HCT116 (cell line): ENCODE measurements around the gene LDLRAD4. TPM values are rescaled to one million over a fixed set of nuclear protein-coding genes. Genes with fewer than 3 reads are reported as not detected.

Experiments used
- ATAC-seq: fragments of 200-7000 bp; cut with Tn5 transposase; 2 replicates; pipeline ENCODE4 v1.9.1; 2020; ENCODE audit warnings: mild to moderate bottlenecking, moderate library complexity
- BruUV-seq: library from RNA; stranded (reverse); fragments of 400-500 nt; replicated peaks from 2 replicates; lab custom pipeline; 2021; lab: Mats Ljungman, UMichigan
- CTCF ChIA-PET: fragments of 300-600 bp; sonication (Branson Sonifier 250); formaldehyde crosslinking; loops from one replicate; lab custom pipeline; 2021; ENCODE audit warnings: antibody characterized with exemption; lab: Charles Lee
- POLR2A ChIA-PET: fragments of 300-600, 350-600 bp; sonication (Branson Sonifier 250); formaldehyde crosslinking; loops from one replicate; lab custom pipeline; 2021; ENCODE audit warnings: antibody characterized with exemption; lab: Charles Lee
- RAD21 ChIA-PET, 2 experiments: fragments of 300-600 bp; sonication (Branson Sonifier 250); formaldehyde crosslinking; loops; one replicate each; lab custom pipeline; 2023; ENCODE audit warnings: low total read pairs in 2 of 2; ENCODE audit not compliant: uncharacterized antibody in 2 of 2, unreplicated experiment in 2 of 2, low non-redundant PET in 1 of 2; lab: Charles Lee
- DNase-seq: peaks from one replicate; pipeline ENCODE4 v3.0.0-alpha.2; 2010; ENCODE audit warnings: low read depth, low spot score
- H2AFZ ChIP-seq: fragments of 200-600 bp; shearing (Covaris generic), sonication (generic); 2 replicates; pipeline ENCODE4 v1.6.1; 2017; ENCODE audit warnings: low read depth, mixed run types, mixed read lengths, antibody characterized with exemption, low read length; ENCODE audit not compliant: poor library complexity, severe bottlenecking
- H3K27ac ChIP-seq: 2 replicates; pipeline ENCODE4 v1.5.1; 2012; ENCODE audit warnings: low read depth, low read length
- H3K27me3 ChIP-seq: fragments of 200-600 bp; sonication (generic); 2 replicates; pipeline ENCODE4 v1.6.1; 2016; ENCODE audit warnings: mixed run types, low read length, mixed read lengths; ENCODE audit not compliant: insufficient read depth
- H3K36me3 ChIP-seq, 2 experiments: fragments of 200-500 bp in 1 of 2; fragments of 200-600 bp in 1 of 2; sonication (Bioruptor generic) in 1 of 2; sonication (generic) in 1 of 2; 2 replicates each; pipeline versions ENCODE4 v1.5.1 to v1.6.1; 2014 to 2016; ENCODE audit warnings: low read length in 2 of 2, inconsistent platforms in 1 of 2, mixed read lengths in 1 of 2, mixed run types in 1 of 2; ENCODE audit not compliant: insufficient read depth in 2 of 2, control insufficient read depth in 1 of 2
- H3K4me1 ChIP-seq, 2 experiments: fragments of 200-600 bp in 1 of 2; sonication (generic) in 1 of 2; 2 replicates each; pipeline versions ENCODE4 v1.5.1 to v1.6.1; 2012 to 2017; ENCODE audit warnings: low read length in 2 of 2, inconsistent platforms in 1 of 2, mild to moderate bottlenecking in 1 of 2, mixed read lengths in 1 of 2, mixed run types in 1 of 2, moderate library complexity in 1 of 2; ENCODE audit not compliant: insufficient read depth in 2 of 2, control insufficient read depth in 1 of 2
- H3K4me2 ChIP-seq: fragments of 200-600 bp; sonication (generic); 2 replicates; pipeline ENCODE4 v1.6.1; 2017; ENCODE audit warnings: mixed run types, low read length, mixed read lengths
- H3K4me3 ChIP-seq, 2 experiments: fragments of 200-600 bp in 1 of 2; sonication (generic) in 1 of 2; replicated peaks in 1 of 2; 2 replicates each; pipeline ENCODE4 v1.5.1; 2011 to 2016; ENCODE audit warnings: low read length in 2 of 2, control low read depth in 1 of 2, low read depth in 1 of 2, mild to moderate bottlenecking in 1 of 2, mixed read lengths in 1 of 2, mixed run types in 1 of 2
- H3K79me2 ChIP-seq: fragments of 200-600 bp; sonication (generic); 2 replicates; pipeline ENCODE4 v1.6.1; 2017; ENCODE audit warnings: mild to moderate bottlenecking, mixed run types, low read length, moderate library complexity, mixed read lengths; ENCODE audit not compliant: insufficient read depth
- H3K9ac ChIP-seq: fragments of 200-600 bp; sonication (generic); 2 replicates; pipeline ENCODE4 v1.6.1; 2016; ENCODE audit warnings: low read length, mixed read lengths
- H3K9me2 ChIP-seq: fragments of 200-600 bp; sonication (generic), shearing (Covaris generic); 2 replicates; pipeline ENCODE4 v1.6.1; 2017; ENCODE audit warnings: mixed run types, mild to moderate bottlenecking, moderate library complexity; ENCODE audit not compliant: insufficient read depth
- H3K9me3 ChIP-seq, 2 experiments: fragments of 200-500 bp in 1 of 2; fragments of 200-600 bp in 1 of 2; sonication (Bioruptor generic) in 1 of 2; sonication (generic) in 1 of 2; 2 replicates each; pipeline ENCODE4 v1.6.1; 2014 to 2017; ENCODE audit warnings: low read length in 2 of 2, mixed read lengths in 2 of 2, inconsistent platforms in 1 of 2, low read depth in 1 of 2, mild to moderate bottlenecking in 1 of 2, mixed run types in 1 of 2, moderate library complexity in 1 of 2; ENCODE audit not compliant: control insufficient read depth in 1 of 2, insufficient read depth in 1 of 2
- H4K20me1 ChIP-seq: fragments of 200-600 bp; sonication (generic), shearing (Covaris generic); 2 replicates; pipeline ENCODE4 v1.6.1; 2017; ENCODE audit warnings: mixed run types, mild to moderate bottlenecking, moderate library complexity; ENCODE audit not compliant: insufficient read depth
- ATF3 ChIP-seq: IDR thresholded peaks from 2 replicates; pipeline ENCODE4 v1.6.1; 2012
- CBX3 ChIP-seq: IDR thresholded peaks from 2 replicates; pipeline ENCODE4 v1.6.1; 2012; ENCODE audit warnings: low read depth
- EGR1 ChIP-seq: IDR thresholded peaks from 2 replicates; pipeline ENCODE4 v1.6.1; 2012; ENCODE audit warnings: low read depth
- ELF1 ChIP-seq: IDR thresholded peaks from 2 replicates; pipeline ENCODE4 v1.6.1; 2012; ENCODE audit warnings: low read depth, borderline replicate concordance
- EZH2phosphoT487 ChIP-seq: fragments of 200-600 bp; IDR thresholded peaks from 2 replicates; pipeline ENCODE4 v1.6.1; 2018; ENCODE audit warnings: antibody characterized with exemption, borderline replicate concordance
- FOSL1 ChIP-seq: IDR thresholded peaks from 2 replicates; pipeline ENCODE4 v1.6.1; 2012; ENCODE audit warnings: low read depth
- JUND ChIP-seq: IDR thresholded peaks from 2 replicates; pipeline ENCODE4 v1.6.1; 2012
- RAD21 ChIP-seq: IDR thresholded peaks from 2 replicates; pipeline ENCODE4 v1.6.1; 2012; ENCODE audit warnings: low read depth, mild to moderate bottlenecking
- SP1 ChIP-seq: IDR thresholded peaks from 2 replicates; pipeline ENCODE4 v1.6.1; 2012; ENCODE audit warnings: low read depth
- YY1 ChIP-seq: IDR thresholded peaks from 2 replicates; pipeline ENCODE4 v1.6.1; 2011; ENCODE audit warnings: low read length, low read depth, moderate library complexity, mild to moderate bottlenecking; ENCODE audit not compliant: insufficient replicate concordance; ENCODE audit errors: extremely low read depth
- ZNF274 ChIP-seq: fragments of 200-500 bp; sonication (Bioruptor generic); IDR thresholded peaks from 2 replicates; pipeline ENCODE4 v1.6.1; 2014; ENCODE audit warnings: mild to moderate bottlenecking, low read depth, low read length, inconsistent platforms
- intact Hi-C: fragments of 100-400 bp; cut with micrococcal nuclease; formaldehyde crosslinking; loops from 2 replicates; pipeline ENCODE4 v1.10.0; 2022
- total RNA-seq: library from RNA; stranded (reverse); gene quantifications from one replicate; pipeline ENCODE4 v1.2.1, GENCODE V29; 2021; ENCODE audit not compliant: unreplicated experiment
- TF ChIP-seq, protein P1 (sequence below): IDR thresholded peaks from 2 replicates; pipeline ENCODE4 v1.6.1; 2012
- TF ChIP-seq, protein P2 (sequence below): IDR thresholded peaks from 2 replicates; pipeline ENCODE4 v1.6.1; 2012; ENCODE audit warnings: low read depth

Gene LDLRAD4
- total RNA-seq, 1 experiment from 2014 or later, result 1.2 TPM

DNA sequence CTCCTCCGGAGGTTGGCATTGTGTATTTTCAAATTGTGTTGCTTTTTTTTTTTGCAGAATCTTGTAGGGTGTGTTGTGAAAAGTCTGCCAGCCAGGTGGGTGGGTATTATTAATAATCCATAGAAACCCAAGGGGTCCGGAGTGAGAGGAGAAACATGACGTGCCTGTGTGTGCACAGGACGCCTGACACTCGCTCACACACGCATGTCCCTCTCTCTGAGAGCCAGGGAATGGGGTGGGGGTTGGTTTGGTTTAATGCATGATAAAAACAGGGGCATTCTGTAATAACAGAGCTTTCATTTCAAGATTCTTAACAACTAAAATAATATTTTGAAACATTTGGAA, 283.0 kb downstream of the LDLRAD4 start (continued):
- TF ChIP-seq ATF3, result no peak
- no peak for TF ChIP-seq EZH2phosphoT487
- TF ChIP-seq, protein P1, sequence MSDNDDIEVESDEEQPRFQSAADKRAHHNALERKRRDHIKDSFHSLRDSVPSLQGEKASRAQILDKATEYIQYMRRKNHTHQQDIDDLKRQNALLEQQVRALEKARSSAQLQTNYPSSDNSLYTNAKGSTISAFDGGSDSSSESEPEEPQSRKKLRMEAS, result no peak
- no peak for TF ChIP-seq JUND
- TF ChIP-seq CBX3, result no peak
- TF ChIP-seq RAD21, result no peak
- no peak for TF ChIP-seq ZNF274
- TF ChIP-seq FOSL1, result no peak
- TF ChIP-seq EGR1, result no peak

- no peak overlapping the region for H3K27ac ChIP-seq
- RAD21 ChIA-PET, result no interaction called here
- BruUV-seq, result no TSS peak
These were observed 283.3 kb downstream of the LDLRAD4 start for GRCh38 chr18:13501891-13502290.

More at GRCh38 chr18:13501891-13502290, 283.3 kb downstream of the LDLRAD4 start:
- POLR2A ChIA-PET, result no interaction called here
- Histone ChIP-seq H3K9me3 (peaks cover 0 to 9% of the 10 kb centered on the region in 2 experiments; a peak in 2 of 4 replicates), H3K79me2 (no peaks in the 10 kb centered on the region), H3K9me2 (no peaks in the 10 kb centered on the region), H3K4me2 (no peak overlapping the region), H3K4me3 (no peak overlapping the region), H3K4me1 (peaks cover 0 to 4% of the 10 kb centered on the region in 2 experiments; a peak in 1 of 4 replicates), H3K36me3 (no peaks in the 10 kb centered on the region), H3K27me3 (peaks cover 18% of the 10 kb centered on the region), H2AFZ (no peak overlapping the region), H4K20me1 (no peaks in the 10 kb centered on the region), H3K9ac (no peak overlapping the region)
- no peak for DNase-seq
- intact Hi-C loops, result no loop called here
- ATAC-seq, result no peak
- TF ChIP-seq, protein P1, result no peak
- no peak for TF ChIP-seq FOSL1
- TF ChIP-seq JUND, result no peak
- no peak for TF ChIP-seq YY1
- TF ChIP-seq EGR1, result no peak
- TF ChIP-seq SP1, result no peak
- no peak for TF ChIP-seq EZH2phosphoT487
- TF ChIP-seq, protein P2, sequence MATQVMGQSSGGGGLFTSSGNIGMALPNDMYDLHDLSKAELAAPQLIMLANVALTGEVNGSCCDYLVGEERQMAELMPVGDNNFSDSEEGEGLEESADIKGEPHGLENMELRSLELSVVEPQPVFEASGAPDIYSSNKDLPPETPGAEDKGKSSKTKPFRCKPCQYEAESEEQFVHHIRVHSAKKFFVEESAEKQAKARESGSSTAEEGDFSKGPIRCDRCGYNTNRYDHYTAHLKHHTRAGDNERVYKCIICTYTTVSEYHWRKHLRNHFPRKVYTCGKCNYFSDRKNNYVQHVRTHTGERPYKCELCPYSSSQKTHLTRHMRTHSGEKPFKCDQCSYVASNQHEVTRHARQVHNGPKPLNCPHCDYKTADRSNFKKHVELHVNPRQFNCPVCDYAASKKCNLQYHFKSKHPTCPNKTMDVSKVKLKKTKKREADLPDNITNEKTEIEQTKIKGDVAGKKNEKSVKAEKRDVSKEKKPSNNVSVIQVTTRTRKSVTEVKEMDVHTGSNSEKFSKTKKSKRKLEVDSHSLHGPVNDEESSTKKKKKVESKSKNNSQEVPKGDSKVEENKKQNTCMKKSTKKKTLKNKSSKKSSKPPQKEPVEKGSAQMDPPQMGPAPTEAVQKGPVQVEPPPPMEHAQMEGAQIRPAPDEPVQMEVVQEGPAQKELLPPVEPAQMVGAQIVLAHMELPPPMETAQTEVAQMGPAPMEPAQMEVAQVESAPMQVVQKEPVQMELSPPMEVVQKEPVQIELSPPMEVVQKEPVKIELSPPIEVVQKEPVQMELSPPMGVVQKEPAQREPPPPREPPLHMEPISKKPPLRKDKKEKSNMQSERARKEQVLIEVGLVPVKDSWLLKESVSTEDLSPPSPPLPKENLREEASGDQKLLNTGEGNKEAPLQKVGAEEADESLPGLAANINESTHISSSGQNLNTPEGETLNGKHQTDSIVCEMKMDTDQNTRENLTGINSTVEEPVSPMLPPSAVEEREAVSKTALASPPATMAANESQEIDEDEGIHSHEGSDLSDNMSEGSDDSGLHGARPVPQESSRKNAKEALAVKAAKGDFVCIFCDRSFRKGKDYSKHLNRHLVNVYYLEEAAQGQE, result no peak
- no peak for TF ChIP-seq ELF1
- CTCF ChIA-PET, result interaction anchor here (1.2 kb wide), 1 partner anchor 29 kb away, joined by 3 read pairs; no protein-coding TSS in a partner anchor
